Stimulated activated CD8-positive, alpha-beta memory T cell treated with anti-CD3 and anti-CD28 coated beads, Interleukin-7, amount 100 ng/mL, for 1 hour (primary cell): Measurements from ENCODE around the gene PUDP.
A peak's percentile ranks its signal among the peaks of the same experiment; 100 is the strongest.
"Not testable (repeated sequence)": the region's sequence is repeated elsewhere in the genome, so short reads cannot be mapped to it uniquely, and the experiment has no call there.

Source experiments
- DNase-seq, 2 donors: peaks; one replicate each; pipeline ENCODE4 v3.0.0-alpha.2; 2020; ENCODE audit warnings: low read depth in 2 of 2

Gene PUDP

GRCh38 chrX:7147978-7148854, at the start of gene PUDP:
Gene PUDP (minus strand): TSS chrX:7148153. CDS start chrX:7148113, 40 bp downstream.
- peak; percentile 60 to 79 for DNase-seq

- no peak for DNase-seq
Measured at GRCh38 chrX:7194606-7195005, 46.7 kb upstream of the PUDP start.

GRCh38 chrX:7192871-7193270, 44.9 kb upstream of the PUDP start:
- no peak for DNase-seq

- no peak for DNase-seq
Measured at GRCh38 chrX:7191681-7192110, 43.7 kb upstream of the PUDP start.

- DNase-seq: no peak
Measured at GRCh38 chrX:7190157-7190556, 42.2 kb upstream of the PUDP start.

GRCh38 chrX:7188672-7189071, 40.7 kb upstream of the PUDP start:
- no peak for DNase-seq

GRCh38 chrX:7184816-7185215, 36.9 kb upstream of the PUDP start:
- no peak for DNase-seq

- DNase-seq: no peak
Measured at GRCh38 chrX:7179446-7179845, 31.5 kb upstream of the PUDP start.

GRCh38 chrX:7178859-7179258, 30.9 kb upstream of the PUDP start:
- DNase-seq: not testable (repeated sequence)

GRCh38 chrX:7170898-7171297, 22.9 kb upstream of the PUDP start:
- peak in 1 of 2 donors; percentile 15 for DNase-seq

- no peak for DNase-seq
Measured at GRCh38 chrX:7169627-7170026, 21.7 kb upstream of the PUDP start.

- DNase-seq: no peak
Measured at GRCh38 chrX:7168371-7168770, 20.4 kb upstream of the PUDP start.

GRCh38 chrX:7164174-7164573, 16.2 kb upstream of the PUDP start:
- no peak for DNase-seq

GRCh38 chrX:7163146-7163677, 15.3 kb upstream of the PUDP start:
- DNase-seq: no peak

GRCh38 chrX:7159149-7159861, 11.4 kb upstream of the PUDP start:
- DNase-seq: no peak

- no peak for DNase-seq
Measured at GRCh38 chrX:7158468-7158990, 10.6 kb upstream of the PUDP start.

GRCh38 chrX:7156879-7157278, 8.9 kb upstream of the PUDP start:
- no peak for DNase-seq

GRCh38 chrX:7155163-7155562, 7.2 kb upstream of the PUDP start:
- DNase-seq: no peak

GRCh38 chrX:7154041-7154597, 6.2 kb upstream of the PUDP start:
- no peak for DNase-seq

GRCh38 chrX:7153231-7153630, 5.3 kb upstream of the PUDP start:
- DNase-seq: no peak

GRCh38 chrX:7149411-7149810, 1.5 kb upstream of the PUDP start:
- DNase-seq: no peak

GRCh38 chrX:7147413-7147977, 458 bp downstream of the PUDP start, which contains the start of gene STS:
Gene STS (plus strand): TSS chrX:7147712. CDS start chrX:7253200, 105,488 bp downstream.
- DNase-seq: peak in 1 of 2 donors; percentile 3
